ENCODE data around the gene MCC.

The MCC gene

DNA sequence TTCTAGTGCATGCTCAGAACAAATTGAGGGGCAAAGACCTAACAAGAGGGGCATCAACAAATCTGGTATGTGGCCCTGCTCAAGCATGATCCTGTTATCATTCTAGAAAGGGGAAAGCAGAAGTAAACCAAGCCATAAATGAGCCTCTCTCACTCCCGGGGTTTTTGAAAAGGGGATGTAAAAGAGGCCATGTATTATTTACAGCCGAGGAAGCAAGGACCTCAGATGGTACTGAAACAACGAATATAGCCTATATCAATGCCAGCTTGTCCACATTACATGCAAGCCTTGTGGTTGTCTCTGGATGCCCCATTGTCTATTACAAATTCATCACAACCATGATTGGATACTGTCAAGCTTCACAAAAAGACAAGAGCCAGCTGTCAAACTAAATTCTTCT, 300.3 kb downstream of the MCC start:
- H3K9me3 ChIP-seq (ENCODE audit: control insufficient read depth, insufficient read depth, low read depth, low read length) = no peaks in the 10 kb centered on the region
- POLR2A ChIA-PET = no interaction called here
- CTCF ChIA-PET = interaction anchor here (0.8 kb wide), 1 partner anchor 30 kb away, joined by 4 read pairs; no protein-coding TSS in a partner anchor

DNA sequence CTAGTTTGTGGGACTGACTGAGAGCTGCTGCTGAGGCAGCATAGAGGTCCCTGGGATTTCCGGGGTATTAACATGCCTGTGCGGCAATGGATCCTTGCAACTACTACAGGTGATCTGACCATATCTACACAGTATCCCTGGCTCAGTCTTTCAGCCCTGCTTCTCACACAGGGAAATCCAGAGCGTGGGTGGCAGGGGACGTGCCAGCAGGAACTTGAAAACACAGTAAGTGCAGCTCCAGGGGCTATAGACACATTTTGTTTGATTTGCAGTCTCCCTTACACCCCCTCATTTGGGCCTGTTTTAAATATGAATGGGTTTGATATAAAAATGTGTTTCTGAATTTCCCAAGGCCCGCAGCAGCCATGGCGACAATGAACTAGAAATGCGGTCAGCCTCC, 302.2 kb downstream of the MCC start:
- no peaks in the 10 kb centered on the region for H3K9me3 ChIP-seq (ENCODE audit: control insufficient read depth, insufficient read depth, low read depth, low read length)
- no peaks in the 10 kb centered on the region for H3K36me3 ChIP-seq (ENCODE audit: control insufficient read depth in 2 of 2, insufficient read depth in 1 of 2, low read length in 2 of 2)
- H3K27ac ChIP-seq (ENCODE audit: extremely low read depth, low read depth, low read length) = no peak overlapping the region
- no peak overlapping the region for H3K4me3 ChIP-seq (ENCODE audit: low read depth, low read length)
- CTCF ChIA-PET = interaction anchor here (0.6 to 1.0 kb wide), 2 partner anchors 13 to 370 kb away, joined by 4 to 6 read pairs; no protein-coding TSS in a partner anchor
- peaks cover 14% of the 10 kb centered on the region for H3K4me1 ChIP-seq (ENCODE audit: control insufficient read depth, insufficient read depth, low read length)
- POLR2A ChIA-PET = no interaction called here
- TF ChIP-seq, protein P1, sequence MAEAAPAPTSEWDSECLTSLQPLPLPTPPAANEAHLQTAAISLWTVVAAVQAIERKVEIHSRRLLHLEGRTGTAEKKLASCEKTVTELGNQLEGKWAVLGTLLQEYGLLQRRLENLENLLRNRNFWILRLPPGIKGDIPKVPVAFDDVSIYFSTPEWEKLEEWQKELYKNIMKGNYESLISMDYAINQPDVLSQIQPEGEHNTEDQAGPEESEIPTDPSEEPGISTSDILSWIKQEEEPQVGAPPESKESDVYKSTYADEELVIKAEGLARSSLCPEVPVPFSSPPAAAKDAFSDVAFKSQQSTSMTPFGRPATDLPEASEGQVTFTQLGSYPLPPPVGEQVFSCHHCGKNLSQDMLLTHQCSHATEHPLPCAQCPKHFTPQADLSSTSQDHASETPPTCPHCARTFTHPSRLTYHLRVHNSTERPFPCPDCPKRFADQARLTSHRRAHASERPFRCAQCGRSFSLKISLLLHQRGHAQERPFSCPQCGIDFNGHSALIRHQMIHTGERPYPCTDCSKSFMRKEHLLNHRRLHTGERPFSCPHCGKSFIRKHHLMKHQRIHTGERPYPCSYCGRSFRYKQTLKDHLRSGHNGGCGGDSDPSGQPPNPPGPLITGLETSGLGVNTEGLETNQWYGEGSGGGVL (tag by site-specific recombination; IDR thresholded peaks at IDR 0.05) = no peak
- TF ChIP-seq ZSCAN30 (tag by site-specific recombination; IDR thresholded peaks at IDR 0.05) (no peak), ZNF211 (tag by site-specific recombination; IDR thresholded peaks at IDR 0.05; ENCODE audit: low read depth) (no peak), ZNF24 (tag by site-specific recombination; IDR thresholded peaks at IDR 0.05) (no peak), EGR2 (tag by site-specific recombination; IDR thresholded peaks at IDR 0.05; ENCODE audit: low read depth) (0 out of 2 replicates have a peak, but pooled peaks have one; percentile 24), ZNF202 (tag by site-specific recombination; IDR thresholded peaks at IDR 0.05; ENCODE audit: borderline replicate concordance) (no peak), MZF1 (tag by site-specific recombination; IDR thresholded peaks at IDR 0.05; ENCODE audit: borderline replicate concordance) (no peak), ZNF16 (tag by site-specific recombination; IDR thresholded peaks at IDR 0.05; ENCODE audit: low read depth) (no peak), ZFHX2 (tag by site-specific recombination; conservative IDR thresholded peaks at IDR 0.05) (peak; percentile 50), GLIS2 (tag by site-specific recombination; IDR thresholded peaks at IDR 0.05) (no peak), ZNF473 (tag by site-specific recombination; IDR thresholded peaks at IDR 0.05) (no peak)
- TF ChIP-seq, protein P2, sequence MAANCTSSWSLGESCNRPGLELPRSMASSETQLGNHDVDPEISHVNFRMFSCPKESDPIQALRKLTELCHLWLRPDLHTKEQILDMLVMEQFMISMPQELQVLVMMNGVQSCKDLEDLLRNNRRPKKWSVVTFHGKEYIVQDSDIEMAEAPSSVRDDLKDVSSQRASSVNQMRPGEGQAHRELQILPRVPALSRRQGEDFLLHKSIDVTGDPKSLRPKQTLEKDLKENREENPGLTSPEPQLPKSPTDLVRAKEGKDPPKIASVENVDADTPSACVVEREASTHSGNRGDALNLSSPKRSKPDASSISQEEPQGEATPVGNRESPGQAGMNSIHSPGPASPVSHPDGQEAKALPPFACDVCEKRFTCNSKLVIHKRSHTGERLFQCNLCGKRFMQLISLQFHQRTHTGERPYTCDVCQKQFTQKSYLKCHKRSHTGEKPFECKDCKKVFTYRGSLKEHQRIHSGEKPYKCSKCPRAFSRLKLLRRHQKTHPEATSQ (tag by site-specific recombination; IDR thresholded peaks at IDR 0.05) = no peak

More for the DNA sequence above, 300.3 kb downstream of the MCC start:
- TF ChIP-seq ZNF138 (tag by site-specific recombination; IDR thresholded peaks at IDR 0.05; ENCODE audit: borderline replicate concordance) = no peak
- TF ChIP-seq, protein P3, sequence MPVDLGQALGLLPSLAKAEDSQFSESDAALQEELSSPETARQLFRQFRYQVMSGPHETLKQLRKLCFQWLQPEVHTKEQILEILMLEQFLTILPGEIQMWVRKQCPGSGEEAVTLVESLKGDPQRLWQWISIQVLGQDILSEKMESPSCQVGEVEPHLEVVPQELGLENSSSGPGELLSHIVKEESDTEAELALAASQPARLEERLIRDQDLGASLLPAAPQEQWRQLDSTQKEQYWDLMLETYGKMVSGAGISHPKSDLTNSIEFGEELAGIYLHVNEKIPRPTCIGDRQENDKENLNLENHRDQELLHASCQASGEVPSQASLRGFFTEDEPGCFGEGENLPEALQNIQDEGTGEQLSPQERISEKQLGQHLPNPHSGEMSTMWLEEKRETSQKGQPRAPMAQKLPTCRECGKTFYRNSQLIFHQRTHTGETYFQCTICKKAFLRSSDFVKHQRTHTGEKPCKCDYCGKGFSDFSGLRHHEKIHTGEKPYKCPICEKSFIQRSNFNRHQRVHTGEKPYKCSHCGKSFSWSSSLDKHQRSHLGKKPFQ (tag by site-specific recombination; IDR thresholded peaks at IDR 0.05) = no peak
- no peak for TF ChIP-seq MZF1 (tag by site-specific recombination; IDR thresholded peaks at IDR 0.05; ENCODE audit: borderline replicate concordance)
- no peak for TF ChIP-seq SETDB1 (IDR thresholded peaks at IDR 0.05; ENCODE audit: insufficient read length, low read length)
- TF ChIP-seq ZNF660 (tag by site-specific recombination; IDR thresholded peaks at IDR 0.05) = no peak
- no peak for TF ChIP-seq ZNF335 (tag by site-specific recombination; conservative IDR thresholded peaks at IDR 0.05)
- TF ChIP-seq ZNF174 (tag by site-specific recombination; IDR thresholded peaks at IDR 0.05) = no peak
- TF ChIP-seq ZNF394 (tag by site-specific recombination; IDR thresholded peaks at IDR 0.05; ENCODE audit: borderline replicate concordance) = no peak
- TF ChIP-seq ZNF341 (tag by site-specific recombination; IDR thresholded peaks at IDR 0.05; ENCODE audit: low read depth) = no peak
- no peak for TF ChIP-seq ZNF585B (tag by site-specific recombination; IDR thresholded peaks at IDR 0.05)
- no peak for TF ChIP-seq ZNF37A (tag by site-specific recombination; IDR thresholded peaks at IDR 0.05)
- TF ChIP-seq ZNF76 (tag by site-specific recombination; IDR thresholded peaks at IDR 0.05; ENCODE audit: borderline replicate concordance, low read depth) = no peak
- TF ChIP-seq, protein P4, sequence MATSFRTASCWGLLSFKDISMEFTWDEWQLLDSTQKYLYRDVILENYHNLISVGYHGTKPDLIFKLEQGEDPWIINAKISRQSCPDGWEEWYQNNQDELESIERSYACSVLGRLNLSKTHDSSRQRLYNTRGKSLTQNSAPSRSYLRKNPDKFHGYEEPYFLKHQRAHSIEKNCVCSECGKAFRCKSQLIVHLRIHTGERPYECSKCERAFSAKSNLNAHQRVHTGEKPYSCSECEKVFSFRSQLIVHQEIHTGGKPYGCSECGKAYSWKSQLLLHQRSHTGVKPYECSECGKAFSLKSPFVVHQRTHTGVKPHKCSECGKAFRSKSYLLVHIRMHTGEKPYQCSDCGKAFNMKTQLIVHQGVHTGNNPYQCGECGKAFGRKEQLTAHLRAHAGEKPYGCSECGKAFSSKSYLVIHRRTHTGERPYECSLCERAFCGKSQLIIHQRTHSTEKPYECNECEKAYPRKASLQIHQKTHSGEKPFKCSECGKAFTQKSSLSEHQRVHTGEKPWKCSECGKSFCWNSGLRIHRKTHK (tag by site-specific recombination; IDR thresholded peaks at IDR 0.05) = no peak
- no peak for TF ChIP-seq OVOL3 (tag by site-specific recombination; IDR thresholded peaks at IDR 0.05)
- TF ChIP-seq, protein P5, sequence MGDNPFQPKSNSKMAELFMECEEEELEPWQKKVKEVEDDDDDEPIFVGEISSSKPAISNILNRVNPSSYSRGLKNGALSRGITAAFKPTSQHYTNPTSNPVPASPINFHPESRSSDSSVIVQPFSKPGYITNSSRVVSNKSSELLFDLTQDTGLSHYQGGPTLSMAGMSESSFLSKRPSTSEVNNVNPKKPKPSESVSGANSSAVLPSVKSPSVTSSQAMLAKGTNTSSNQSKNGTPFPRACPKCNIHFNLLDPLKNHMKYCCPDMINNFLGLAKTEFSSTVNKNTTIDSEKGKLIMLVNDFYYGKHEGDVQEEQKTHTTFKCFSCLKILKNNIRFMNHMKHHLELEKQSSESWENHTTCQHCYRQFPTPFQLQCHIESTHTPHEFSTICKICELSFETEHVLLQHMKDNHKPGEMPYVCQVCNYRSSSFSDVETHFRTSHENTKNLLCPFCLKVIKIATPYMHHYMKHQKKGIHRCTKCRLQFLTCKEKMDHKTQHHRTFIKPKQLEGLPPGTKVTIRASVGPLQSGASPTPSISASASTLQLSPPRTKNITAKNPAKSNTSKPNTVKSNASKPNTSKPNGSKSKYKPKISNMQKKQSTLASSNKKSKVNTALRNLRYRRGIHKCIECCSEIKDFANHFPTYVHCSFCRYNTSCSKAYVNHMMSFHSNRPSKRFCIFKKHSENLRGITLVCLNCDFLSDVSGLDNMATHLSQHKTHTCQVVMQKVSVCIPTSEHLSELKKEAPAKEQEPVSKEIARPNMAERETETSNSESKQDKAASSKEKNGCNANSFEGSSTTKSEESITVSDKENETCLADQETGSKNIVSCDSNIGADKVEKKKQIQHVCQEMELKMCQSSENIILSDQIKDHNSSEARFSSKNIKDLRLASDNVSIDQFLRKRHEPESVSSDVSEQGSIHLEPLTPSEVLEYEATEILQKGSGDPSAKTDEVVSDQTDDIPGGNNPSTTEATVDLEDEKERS (tag by site-specific recombination; IDR thresholded peaks at IDR 0.05) = no peak
- no peak for TF ChIP-seq ZNF10 (tag by site-specific recombination; IDR thresholded peaks at IDR 0.05)
- TF ChIP-seq ZNF266 (tag by site-specific recombination; IDR thresholded peaks at IDR 0.05; ENCODE audit: low read depth) = no peak
- no peaks in the 10 kb centered on the region for H3K36me3 ChIP-seq (ENCODE audit: control insufficient read depth in 2 of 2, insufficient read depth in 1 of 2, low read length in 2 of 2)
- peaks cover 6% of the 10 kb centered on the region; the same call in 1 of the 2 replicates for H3K4me1 ChIP-seq (ENCODE audit: control insufficient read depth, insufficient read depth, low read length)
- H3K4me3 ChIP-seq (ENCODE audit: low read depth, low read length) = no peak overlapping the region
- H3K27ac ChIP-seq (ENCODE audit: extremely low read depth, low read depth, low read length) = no peak overlapping the region
